IgD-negative memory B cell (primary cell): ENCODE results near the gene MRGPRG. TPM values are rescaled to one million over a fixed set of nuclear protein-coding genes. Genes with fewer than 3 reads are reported as not detected.
A peak's percentile ranks its signal among the peaks of the same experiment; 100 is the strongest.
"Not testable (repeated sequence)": the region's sequence is repeated elsewhere in the genome, so short reads cannot be mapped to it uniquely, and the experiment has no call there.

ENCODE experiments used
- H3K27ac Mint-ChIP-seq, 3 donors: one replicate each; pipeline ENCODE4 v1.8.0; 2020 to 2022; ENCODE audit warnings: mild to moderate bottlenecking in 3 of 3, mixed read lengths in 3 of 3, moderate library complexity in 1 of 3
- H3K27me3 Mint-ChIP-seq: one replicate; pipeline ENCODE4 v1.8.0; 2021; ENCODE audit warnings: mixed read lengths
- H3K36me3 Mint-ChIP-seq: one replicate; pipeline ENCODE4 v1.8.0; 2020; ENCODE audit warnings: mild to moderate bottlenecking, mixed read lengths
- H3K4me1 Mint-ChIP-seq, 3 donors: one replicate each; pipeline ENCODE4 v1.8.0; 2020 to 2022; ENCODE audit warnings: mixed read lengths in 3 of 3, mild to moderate bottlenecking in 1 of 3
- H3K4me3 Mint-ChIP-seq, 4 donors: one replicate each; pipeline ENCODE4 v1.8.0; 2020 to 2022; ENCODE audit warnings: mild to moderate bottlenecking in 4 of 4, mixed read lengths in 4 of 4, moderate library complexity in 3 of 4
- H3K9me3 Mint-ChIP-seq, 3 donors: one replicate each; pipeline ENCODE4 v1.8.0; 2020 to 2021; ENCODE audit warnings: mixed read lengths in 3 of 3, mild to moderate bottlenecking in 1 of 3
- polyA plus RNA-seq: library from polyadenylated mRNA; unstranded; fragments of 300-500 nt; fragmentation: Illumina TruSeq; gene quantifications from one replicate; pipeline ENCODE4 v1.2.3, GENCODE V29; 2021

MRGPRG gene
- polyA plus RNA-seq, 1 donor from 2014 or later, result not detected

DNA sequence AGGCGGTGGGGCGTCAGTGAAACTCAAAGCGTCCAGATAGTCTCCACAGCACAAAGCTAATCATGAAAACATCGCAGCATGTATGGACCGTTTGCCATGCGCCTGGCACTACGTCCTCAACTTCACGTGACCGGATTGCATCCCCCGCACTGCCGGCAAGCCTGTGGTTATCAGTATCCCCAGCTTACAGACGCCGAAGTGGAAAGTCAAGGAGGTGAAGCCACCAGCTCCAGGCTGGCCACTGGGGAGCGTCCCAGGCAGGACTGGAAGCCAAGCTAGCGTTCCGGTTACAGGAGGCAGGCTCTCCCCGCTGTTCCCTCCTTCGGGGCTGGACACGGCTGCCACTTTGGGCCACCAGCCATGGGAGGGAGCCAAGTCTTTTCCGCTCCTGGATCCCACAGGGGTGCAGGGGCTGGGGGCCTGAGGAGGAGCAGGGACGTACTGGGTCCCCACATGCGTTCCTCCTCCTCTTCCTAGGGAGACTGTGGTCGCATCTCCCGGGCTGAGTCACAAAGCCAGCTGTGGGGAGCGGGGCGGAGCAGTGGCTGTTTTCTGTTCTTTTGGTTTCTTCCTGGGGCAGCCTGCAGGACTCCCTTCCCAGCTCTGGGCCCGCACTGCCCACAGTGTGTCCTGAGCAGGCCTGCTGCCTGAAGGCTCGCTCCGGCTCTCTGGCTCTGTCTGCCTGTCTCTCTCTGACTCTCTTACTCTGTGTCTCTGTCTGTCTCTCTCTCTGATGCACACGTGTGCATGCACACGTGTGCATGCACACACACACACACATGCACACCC, 49.2 kb downstream of the MRGPRG start:
- H3K27ac Mint-ChIP-seq, result peak overlapping the region in 1 of 3 donors; percentile 72
- H3K36me3 Mint-ChIP-seq, result no peaks in the 10 kb centered on the region
- H3K27me3 Mint-ChIP-seq, result peaks cover 37% of the 10 kb centered on the region
- H3K4me3 Mint-ChIP-seq, result no peak overlapping the region
- no peaks in the 10 kb centered on the region for H3K9me3 Mint-ChIP-seq
- H3K4me1 Mint-ChIP-seq, result peaks cover 0 to 7% (median 4%) of the 10 kb centered on the region in 3 donors

DNA sequence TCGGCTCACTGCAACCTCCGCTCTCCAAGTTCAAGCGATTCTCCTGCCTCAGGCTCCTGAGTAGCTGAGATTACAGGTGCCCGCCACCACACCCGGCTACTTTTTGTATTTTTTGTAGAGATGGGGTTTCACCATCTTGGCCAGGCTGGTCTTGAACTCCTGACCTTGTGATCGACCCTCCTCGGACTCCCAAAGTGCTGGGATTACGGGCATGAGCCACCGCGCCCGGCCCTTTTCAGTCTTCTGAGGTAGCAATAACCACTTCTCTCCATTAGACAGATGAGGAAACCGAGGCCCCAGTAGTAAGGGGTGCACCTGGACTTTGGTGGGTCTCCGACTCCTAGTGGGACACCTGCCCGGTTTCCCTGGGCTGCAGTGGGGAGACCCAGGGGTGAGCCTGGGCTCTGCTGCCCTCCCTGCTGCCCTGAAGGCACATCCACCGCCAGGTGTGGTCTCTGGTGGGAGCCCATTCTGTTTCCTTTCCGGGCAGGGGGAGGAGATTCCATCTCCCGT, 49.8 kb downstream of the MRGPRG start:
- H3K27ac Mint-ChIP-seq, H3K36me3 Mint-ChIP-seq, H3K4me1 Mint-ChIP-seq, H3K9me3 Mint-ChIP-seq: not testable (repeated sequence)
- Mint-ChIP-seq H3K27me3 (peaks cover 40% of the 10 kb centered on the region), H3K4me3 (peak overlapping the region in 1 of 4 donors; percentile 12)

Other genes starting within 250 kb of the MRGPRG start
- gene NAP1L4, start 226.5 kb downstream of the MRGPRG start, polyA plus RNA-seq, result 89.0 TPM
- gene CARS1, start 161.4 kb downstream of the MRGPRG start, polyA plus RNA-seq, result 35.8 TPM
- gene OSBPL5, start 53.5 kb downstream of the MRGPRG start, polyA plus RNA-seq, result 0.25 TPM
- gene MRGPRE, start 13.6 kb upstream of the MRGPRG start, polyA plus RNA-seq, result not detected
- gene ZNF195, start 160.3 kb upstream of the MRGPRG start, polyA plus RNA-seq, result 33.0 TPM